Measurements from ENCODE around the gene RAB6B. TPM values are rescaled to one million over a fixed set of nuclear protein-coding genes. Genes with fewer than 3 reads are reported as not detected.

The RAB6B gene
- polyA plus RNA-seq, 1 experiment = 3.0 TPM

- Histone ChIP-seq H3K4me3 (ENCODE audit: low read depth, low read length) (no peak overlapping the region), H3K27me3 (ENCODE audit: control insufficient read depth, insufficient read depth, low read length) (peaks cover 9% of the 10 kb centered on the region), H3K36me3 (ENCODE audit: control insufficient read depth, insufficient read depth, low read length) (no peaks in the 10 kb centered on the region)
- ChIA-PET CTCF (interaction anchor here (0.6 to 1.2 kb wide), 3 partner anchors 11 to 62 kb away, joined by 3 to 6 read pairs (median 4); no protein-coding TSS in a partner anchor), POLR2A (no interaction called here)
- TF ChIP-seq CTCF (IDR thresholded peaks at IDR 0.05; ENCODE audit: insufficient read depth, low read depth, low read length) = no peak
- no peak for DNase-seq (ENCODE audit: low read depth)
Observed at GRCh38 chr3:133880287-133880686, 15.4 kb downstream of the RAB6B start.

- no peak for TF ChIP-seq CTCF (IDR thresholded peaks at IDR 0.05; ENCODE audit: insufficient read depth, low read depth, low read length)
- Histone ChIP-seq H3K4me3 (ENCODE audit: low read depth, low read length) (no peak overlapping the region), H3K27me3 (ENCODE audit: control insufficient read depth, insufficient read depth, low read length) (peaks cover 4% of the 10 kb centered on the region), H3K36me3 (ENCODE audit: control insufficient read depth, insufficient read depth, low read length) (no peaks in the 10 kb centered on the region)
- no peak for DNase-seq (ENCODE audit: low read depth)
- CTCF ChIA-PET = interaction anchor here (1.7 kb wide), 1 partner anchor 14 kb away, joined by 3 read pairs; no protein-coding TSS in a partner anchor
- POLR2A ChIA-PET = no interaction called here
Observed at GRCh38 chr3:133878518-133878917, 17.2 kb downstream of the RAB6B start.

- no peak for TF ChIP-seq CTCF (IDR thresholded peaks at IDR 0.05; ENCODE audit: insufficient read depth, low read depth, low read length)
- ChIA-PET POLR2A (no interaction called here), CTCF (no interaction called here)
- no peaks in the 10 kb centered on the region for H3K36me3 ChIP-seq (ENCODE audit: control insufficient read depth, insufficient read depth, low read length)
- H3K4me3 ChIP-seq (ENCODE audit: low read depth, low read length) = no peak overlapping the region
- DNase-seq (ENCODE audit: low read depth) = no peak
- peaks cover 2% of the 10 kb centered on the region for H3K27me3 ChIP-seq (ENCODE audit: control insufficient read depth, insufficient read depth, low read length)
Observed at GRCh38 chr3:133877221-133877620, 18.5 kb downstream of the RAB6B start.

GRCh38 chr3:133874761-133875438 is 20.8 kb downstream of the RAB6B start:
- ChIA-PET POLR2A (no interaction called here), CTCF (interaction anchor here (0.7 to 1.2 kb wide), 3 partner anchors 19 to 44 kb away, joined by 3 read pairs; no protein-coding TSS in a partner anchor)
- no peak overlapping the region for H3K4me3 ChIP-seq (ENCODE audit: low read depth, low read length)
- no peak for DNase-seq (ENCODE audit: low read depth)
- TF ChIP-seq CTCF (IDR thresholded peaks at IDR 0.05; ENCODE audit: insufficient read depth, low read depth, low read length) = no peak
- no peaks in the 10 kb centered on the region for H3K36me3 ChIP-seq (ENCODE audit: control insufficient read depth, insufficient read depth, low read length)
- H3K27me3 ChIP-seq (ENCODE audit: control insufficient read depth, insufficient read depth, low read length) = peaks cover 7% of the 10 kb centered on the region

- ChIA-PET CTCF (interaction anchor here (0.9 to 1.2 kb wide), 2 partner anchors 18 to 21 kb away, joined by 3 read pairs; no protein-coding TSS in a partner anchor), POLR2A (no interaction called here)
- TF ChIP-seq CTCF (IDR thresholded peaks at IDR 0.05; ENCODE audit: insufficient read depth, low read depth, low read length) = no peak
Observed at GRCh38 chr3:133874344-133874743, 21.3 kb downstream of the RAB6B start.

More at GRCh38 chr3:133874344-133874743, 21.3 kb downstream of the RAB6B start:
- Histone ChIP-seq H3K27me3 (ENCODE audit: control insufficient read depth, insufficient read depth, low read length) (peaks cover 7% of the 10 kb centered on the region), H3K4me3 (ENCODE audit: low read depth, low read length) (no peak overlapping the region), H3K36me3 (ENCODE audit: control insufficient read depth, insufficient read depth, low read length) (no peaks in the 10 kb centered on the region)
- no peak for DNase-seq (ENCODE audit: low read depth)
